Mucosa of rectum (tissue), 2 donors: ENCODE data around the gene ADAMTS16.

Experiments
- H3K27ac ChIP-seq, 2 donors: one replicate each; pipeline ENCODE4 v1.7.0; 2013; ENCODE audit warnings: inconsistent platforms in 2 of 2, low read depth in 2 of 2, low read length in 2 of 2
- H3K27me3 ChIP-seq, 2 donors: one replicate each; pipeline ENCODE4 v1.7.0; 2013; ENCODE audit warnings: low read length in 2 of 2; ENCODE audit not compliant: control insufficient read depth in 2 of 2, insufficient read depth in 2 of 2
- H3K36me3 ChIP-seq, 2 donors: one replicate each; pipeline ENCODE4 v1.7.0; 2013; ENCODE audit warnings: low read length in 2 of 2; ENCODE audit not compliant: control insufficient read depth in 2 of 2, insufficient read depth in 2 of 2
- H3K4me1 ChIP-seq, 2 donors: one replicate each; pipeline ENCODE4 v1.7.0; 2013; ENCODE audit warnings: low read length in 2 of 2, mild to moderate bottlenecking in 1 of 2; ENCODE audit not compliant: control insufficient read depth in 2 of 2, insufficient read depth in 2 of 2
- H3K4me3 ChIP-seq, 2 donors: one replicate each; pipeline ENCODE4 v1.7.0; 2013; ENCODE audit warnings: low read length in 2 of 2
- H3K9ac ChIP-seq, 2 donors: one replicate each; pipeline ENCODE4 v1.7.0; 2013; ENCODE audit warnings: low read length in 2 of 2, low read depth in 1 of 2, mild to moderate bottlenecking in 1 of 2
- H3K9me3 ChIP-seq, 2 donors: one replicate each; pipeline ENCODE4 v1.7.0; 2013; ENCODE audit warnings: low read length in 2 of 2; ENCODE audit not compliant: control insufficient read depth in 2 of 2
- donor health status: healthy.
- donor health status: Normal muscosa, but diverticular disease.

ADAMTS16 gene

DNA sequence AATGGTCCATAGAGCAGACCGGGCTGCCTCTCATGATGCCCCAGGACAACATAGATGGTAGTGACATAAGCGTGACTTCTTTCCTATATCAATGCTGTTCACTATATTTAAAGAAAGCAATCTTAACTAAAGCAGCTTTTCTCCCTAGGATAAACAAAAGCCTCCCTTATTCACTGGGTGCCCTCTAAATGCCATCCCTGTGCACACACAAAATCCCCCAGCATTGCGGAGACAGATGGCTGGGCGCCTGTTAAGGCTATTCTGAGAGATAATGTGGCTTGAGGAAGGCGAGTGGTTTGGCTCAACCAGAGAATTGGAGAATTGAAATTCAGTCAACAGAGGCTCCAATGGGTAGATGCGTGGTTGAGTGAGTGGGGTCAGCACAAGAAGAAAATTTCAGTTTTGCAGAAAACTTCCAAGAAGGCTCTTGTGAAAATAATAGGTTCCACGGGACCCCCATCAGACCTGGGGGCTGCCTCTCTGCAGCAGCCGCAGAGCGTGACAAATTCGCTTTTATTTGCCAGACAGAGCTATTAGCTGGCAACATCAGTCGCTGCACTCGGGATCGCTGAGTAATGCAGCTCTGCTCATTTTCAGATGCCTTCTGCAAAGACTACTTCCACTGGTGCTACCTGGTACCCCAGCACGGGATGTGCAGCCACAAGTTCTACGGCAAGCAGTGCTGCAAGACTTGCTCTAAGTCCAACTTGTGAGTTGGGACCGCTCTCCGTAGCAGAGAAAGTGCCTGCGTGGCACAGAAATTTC lies 178.5 kb downstream of the ADAMTS16 start:
- Histone ChIP-seq H3K4me3 (no peak overlapping the region), H3K27ac (no peak overlapping the region), H3K9ac (no peak overlapping the region), H3K4me1 (no peaks in the 10 kb centered on the region), H3K9me3 (no peaks in the 10 kb centered on the region), H3K36me3 (no peaks in the 10 kb centered on the region), H3K27me3 (no peaks in the 10 kb centered on the region)

GRCh38 chr5:5320062-5320805 lies 180.1 kb downstream of the ADAMTS16 start:
- H3K4me3 ChIP-seq = no peak overlapping the region
- H3K36me3 ChIP-seq = no peaks in the 10 kb centered on the region
- no peak overlapping the region for H3K9ac ChIP-seq
- H3K4me1 ChIP-seq = no peaks in the 10 kb centered on the region
- no peaks in the 10 kb centered on the region for H3K27me3 ChIP-seq
- H3K27ac ChIP-seq = no peak overlapping the region
- no peaks in the 10 kb centered on the region for H3K9me3 ChIP-seq

GRCh38 chr5:5321137-5321536 lies 181.0 kb downstream of the ADAMTS16 start:
- Histone ChIP-seq H3K4me3 (no peak overlapping the region), H3K4me1 (no peaks in the 10 kb centered on the region), H3K27me3 (no peaks in the 10 kb centered on the region), H3K9me3 (no peaks in the 10 kb centered on the region), H3K9ac (no peak overlapping the region), H3K36me3 (no peaks in the 10 kb centered on the region), H3K27ac (no peak overlapping the region)

- Histone ChIP-seq H3K9me3 (no peaks in the 10 kb centered on the region), H3K27ac (no peak overlapping the region), H3K4me1 (no peaks in the 10 kb centered on the region), H3K9ac (no peak overlapping the region), H3K27me3 (no peaks in the 10 kb centered on the region), H3K4me3 (no peak overlapping the region), H3K36me3 (no peaks in the 10 kb centered on the region)
Measured at GRCh38 chr5:5323551-5323950, 183.4 kb downstream of the ADAMTS16 start.

DNA sequence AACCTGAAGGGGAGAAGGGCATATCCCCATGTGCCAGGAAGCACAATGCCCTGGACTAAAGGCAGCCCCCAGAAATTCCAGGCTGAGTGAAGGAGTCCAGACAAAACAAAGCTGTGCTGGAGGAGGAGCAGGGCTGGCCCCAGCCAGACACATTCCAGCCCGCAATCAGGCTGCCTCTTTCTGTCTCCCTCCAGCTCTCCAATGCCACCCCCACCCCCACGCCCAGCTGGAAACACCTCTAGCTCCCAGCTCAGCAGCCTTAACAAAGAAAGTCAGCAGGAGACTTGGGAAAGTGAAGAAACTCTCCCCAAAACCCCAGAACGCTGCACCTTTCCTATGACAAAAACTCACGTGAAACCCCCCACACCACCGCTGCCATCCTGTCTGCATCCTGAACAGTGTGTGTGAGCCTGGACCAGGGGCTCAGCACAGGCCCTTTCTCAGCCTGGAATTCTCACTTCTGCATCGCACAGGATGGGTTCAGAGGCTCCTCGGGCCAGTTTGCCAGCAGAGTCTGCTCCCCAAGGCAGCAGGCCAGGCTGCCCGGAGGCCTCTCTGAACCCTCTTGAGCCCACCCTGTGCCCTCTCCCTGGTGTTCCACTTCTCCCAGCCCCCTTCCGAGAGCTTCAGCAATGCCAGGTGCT lies 186.1 kb downstream of the ADAMTS16 start:
- H3K4me1 ChIP-seq = no peaks in the 10 kb centered on the region
- H3K27ac ChIP-seq = no peak overlapping the region
- H3K36me3 ChIP-seq = no peaks in the 10 kb centered on the region
- no peaks in the 10 kb centered on the region for H3K9me3 ChIP-seq
- H3K9ac ChIP-seq = no peak overlapping the region
- H3K27me3 ChIP-seq = no peaks in the 10 kb centered on the region
- no peak overlapping the region for H3K4me3 ChIP-seq

DNA sequence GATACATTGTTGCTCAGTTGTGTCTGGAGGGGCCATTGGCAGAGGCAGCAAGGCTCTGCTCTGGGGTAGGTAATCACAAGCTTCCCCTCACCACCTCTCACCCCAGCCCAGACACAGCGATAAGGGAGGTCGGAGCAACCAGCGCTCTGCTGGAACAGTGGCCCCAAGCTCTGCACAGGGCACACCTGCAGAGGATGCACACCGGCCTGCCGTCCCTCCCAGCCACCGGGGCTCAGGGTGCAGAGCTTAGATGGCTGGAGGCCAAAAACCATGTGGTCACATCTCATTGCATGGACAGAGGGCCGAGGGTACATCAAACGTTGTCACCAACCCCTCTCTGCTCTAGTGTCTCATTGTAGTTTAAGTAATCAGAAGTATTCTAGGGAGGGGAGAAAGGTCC lies 187.0 kb downstream of the ADAMTS16 start:
- H3K27ac ChIP-seq = no peak overlapping the region
- H3K4me3 ChIP-seq = no peak overlapping the region
- H3K9ac ChIP-seq = no peak overlapping the region
- no peaks in the 10 kb centered on the region for H3K36me3 ChIP-seq
- no peaks in the 10 kb centered on the region for H3K9me3 ChIP-seq
- no peaks in the 10 kb centered on the region for H3K4me1 ChIP-seq
- no peaks in the 10 kb centered on the region for H3K27me3 ChIP-seq

DNA sequence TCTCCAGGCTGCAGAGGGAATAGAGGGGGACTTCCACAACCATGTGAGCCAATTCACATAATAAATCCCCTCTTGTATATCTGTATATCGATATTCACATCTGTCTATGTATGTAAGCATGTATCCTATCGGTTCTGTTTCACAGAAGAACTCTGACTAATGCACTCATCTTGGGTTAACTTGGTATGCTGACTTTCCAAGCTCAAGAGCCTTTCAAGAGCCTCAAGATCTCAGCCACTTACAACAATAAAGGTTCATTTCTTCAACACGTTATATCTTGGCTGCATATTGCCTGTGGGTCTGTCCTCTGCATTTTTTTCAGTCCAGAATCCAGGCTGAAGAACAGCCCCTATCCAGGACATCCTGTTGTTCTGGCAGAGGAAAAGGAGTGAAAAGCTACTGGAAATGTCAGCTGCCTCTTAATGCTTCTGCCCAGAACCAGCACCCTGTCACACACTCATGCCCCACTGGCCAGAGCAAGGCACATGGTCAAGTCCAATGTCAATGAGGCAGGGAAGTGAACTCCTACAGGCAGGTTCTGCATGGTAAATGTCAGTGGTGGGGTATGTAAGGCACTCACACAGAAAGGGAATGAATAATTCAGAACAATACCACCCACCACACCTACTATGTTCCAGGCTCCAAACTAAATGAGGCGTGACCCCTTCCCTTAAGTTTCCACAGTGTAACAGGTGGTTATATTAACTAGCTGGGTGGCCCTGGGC lies 190.8 kb downstream of the ADAMTS16 start:
- no peaks in the 10 kb centered on the region for H3K36me3 ChIP-seq
- H3K27me3 ChIP-seq = no peaks in the 10 kb centered on the region
- no peaks in the 10 kb centered on the region for H3K9me3 ChIP-seq
- no peak overlapping the region for H3K4me3 ChIP-seq
- H3K27ac ChIP-seq = no peak overlapping the region
- H3K9ac ChIP-seq = no peak overlapping the region
- H3K4me1 ChIP-seq = no peaks in the 10 kb centered on the region

GRCh38 chr5:5331848-5332247 lies 191.7 kb downstream of the ADAMTS16 start:
- Histone ChIP-seq H3K36me3 (no peaks in the 10 kb centered on the region), H3K27ac (no peak overlapping the region), H3K4me3 (no peak overlapping the region), H3K9me3 (no peaks in the 10 kb centered on the region), H3K4me1 (no peaks in the 10 kb centered on the region), H3K9ac (no peak overlapping the region), H3K27me3 (no peaks in the 10 kb centered on the region)

GRCh38 chr5:5332287-5332686 lies 192.2 kb downstream of the ADAMTS16 start:
- H3K27ac ChIP-seq = no peak overlapping the region
- H3K9ac ChIP-seq = no peak overlapping the region
- H3K4me3 ChIP-seq = no peak overlapping the region
- no peaks in the 10 kb centered on the region for H3K4me1 ChIP-seq
- no peaks in the 10 kb centered on the region for H3K27me3 ChIP-seq
- no peaks in the 10 kb centered on the region for H3K36me3 ChIP-seq
- no peaks in the 10 kb centered on the region for H3K9me3 ChIP-seq

GRCh38 chr5:5335107-5335506 lies 195.0 kb downstream of the ADAMTS16 start:
- no peak overlapping the region for H3K4me3 ChIP-seq

More at GRCh38 chr5:5335107-5335506, 195.0 kb downstream of the ADAMTS16 start:
- H3K4me1 ChIP-seq = no peaks in the 10 kb centered on the region
- H3K9me3 ChIP-seq = no peaks in the 10 kb centered on the region
- no peak overlapping the region for H3K27ac ChIP-seq
- H3K36me3 ChIP-seq = no peaks in the 10 kb centered on the region
- H3K27me3 ChIP-seq = no peaks in the 10 kb centered on the region
- no peak overlapping the region for H3K9ac ChIP-seq
